Measurements from ENCODE around the gene TP63. TPM values are rescaled to one million over a fixed set of nuclear protein-coding genes. Genes with fewer than 3 reads are reported as not detected.
A peak's percentile ranks its signal among the peaks of the same experiment; 100 is the strongest.

Gene TP63
- total and polyA plus RNA-seq, 2 donors (not counting 3 experiments of a cell fraction or from before 2014, with no cell fraction given): not detected

DNA sequence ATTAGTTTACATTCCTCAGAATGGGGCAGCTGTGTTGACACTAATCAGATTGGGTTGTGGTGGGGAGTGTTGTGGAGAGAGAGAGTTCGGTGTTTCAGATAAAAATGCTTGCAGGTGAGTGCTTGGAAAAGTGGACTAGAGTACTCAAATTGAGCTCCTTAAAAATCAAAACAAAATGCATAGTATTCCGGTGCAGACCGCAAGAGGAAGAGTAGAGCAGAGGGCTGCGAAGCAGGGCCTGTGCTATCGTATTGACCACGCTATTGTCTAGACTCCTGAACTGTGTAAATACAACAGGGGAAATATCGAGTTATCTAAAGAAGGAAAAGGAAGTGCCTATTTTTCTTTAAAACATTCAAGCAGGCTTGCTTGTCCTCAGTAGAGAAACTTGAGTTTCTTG is 159.5 kb downstream of the TP63 start:
- peak overlapping the region in 1 of 3 experiments; percentile 9 for H3K4me3 ChIP-seq (replicated peaks in 1 of 3; ENCODE audit: insufficient read depth in 1 of 3, low read depth in 1 of 3, low read length in 3 of 3)
- H2AFZ ChIP-seq (ENCODE audit: low read depth, low read length): peak overlapping the region; percentile 90
- dilution Hi-C loops (cut with MboI; ENCODE audit: extremely low pct_ligation_motif_present, low sequenced_read_pairs) (no loop called here), intact Hi-C loops (cut with micrococcal nuclease) (loop anchor here (1.0 to 5.0 kb wide), 2 partner anchors 19 to 147 kb away; no protein-coding TSS in a partner anchor)
- DNase-seq (ENCODE audit: low read depth, low spot score) (peak; percentile 74), FAIRE-seq (peak; percentile 70)
- ChIA-PET CTCF (interaction anchor here (0.9 to 1.8 kb wide), 6 partner anchors 11 to 158 kb away, joined by 3 to 12 read pairs (median 4); no protein-coding TSS in a partner anchor), POLR2A (no interaction called here)
- no peaks in the 10 kb centered on the region for H3K79me2 ChIP-seq (ENCODE audit: control insufficient read depth, insufficient read depth, low read length)
- H3K36me3 ChIP-seq (ENCODE audit: control insufficient read depth in 2 of 2, extremely low read depth in 1 of 2, insufficient read depth in 2 of 2, low read length in 2 of 2): no peaks in the 10 kb centered on the region
- no peaks in the 10 kb centered on the region for H3K9me1 ChIP-seq (replicated peaks; ENCODE audit: control insufficient read depth, extremely low read depth, insufficient read depth, low read length)
- TF ChIP-seq POLR2AphosphoS5 (IDR thresholded peaks at IDR 0.05; ENCODE audit: insufficient read depth, low read depth, low read length): peak; percentile 32
- TF ChIP-seq FOS (IDR thresholded peaks at IDR 0.05; ENCODE audit: borderline replicate concordance, insufficient read depth, low read length): no peak
- TF ChIP-seq, protein P1, sequence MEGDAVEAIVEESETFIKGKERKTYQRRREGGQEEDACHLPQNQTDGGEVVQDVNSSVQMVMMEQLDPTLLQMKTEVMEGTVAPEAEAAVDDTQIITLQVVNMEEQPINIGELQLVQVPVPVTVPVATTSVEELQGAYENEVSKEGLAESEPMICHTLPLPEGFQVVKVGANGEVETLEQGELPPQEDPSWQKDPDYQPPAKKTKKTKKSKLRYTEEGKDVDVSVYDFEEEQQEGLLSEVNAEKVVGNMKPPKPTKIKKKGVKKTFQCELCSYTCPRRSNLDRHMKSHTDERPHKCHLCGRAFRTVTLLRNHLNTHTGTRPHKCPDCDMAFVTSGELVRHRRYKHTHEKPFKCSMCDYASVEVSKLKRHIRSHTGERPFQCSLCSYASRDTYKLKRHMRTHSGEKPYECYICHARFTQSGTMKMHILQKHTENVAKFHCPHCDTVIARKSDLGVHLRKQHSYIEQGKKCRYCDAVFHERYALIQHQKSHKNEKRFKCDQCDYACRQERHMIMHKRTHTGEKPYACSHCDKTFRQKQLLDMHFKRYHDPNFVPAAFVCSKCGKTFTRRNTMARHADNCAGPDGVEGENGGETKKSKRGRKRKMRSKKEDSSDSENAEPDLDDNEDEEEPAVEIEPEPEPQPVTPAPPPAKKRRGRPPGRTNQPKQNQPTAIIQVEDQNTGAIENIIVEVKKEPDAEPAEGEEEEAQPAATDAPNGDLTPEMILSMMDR (IDR thresholded peaks at IDR 0.05; ENCODE audit: extremely low read depth in 1 of 2, insufficient read depth in 1 of 2, low read depth in 1 of 2, low read length in 2 of 2): no peak
- TF ChIP-seq, protein P2, sequence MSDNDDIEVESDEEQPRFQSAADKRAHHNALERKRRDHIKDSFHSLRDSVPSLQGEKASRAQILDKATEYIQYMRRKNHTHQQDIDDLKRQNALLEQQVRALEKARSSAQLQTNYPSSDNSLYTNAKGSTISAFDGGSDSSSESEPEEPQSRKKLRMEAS (IDR thresholded peaks at IDR 0.05; ENCODE audit: insufficient read depth, insufficient read length): no peak
- BruUV-seq (replicated peaks): no TSS peak
- no peak overlapping the region for H3K27ac ChIP-seq (ENCODE audit: insufficient read depth, low read depth, low read length)
- peak overlapping the region; percentile 61 for H3K4me2 ChIP-seq (ENCODE audit: insufficient read depth, low read length)
- H3K4me1 ChIP-seq (ENCODE audit: control insufficient read depth, extremely low read depth, insufficient read depth, low read length): peaks cover 22% of the 10 kb centered on the region
- no peaks in the 10 kb centered on the region for H3K9me3 ChIP-seq (replicated peaks; ENCODE audit: control insufficient read depth, insufficient read depth, low read length)
- H3K9ac ChIP-seq (replicated peaks; ENCODE audit: extremely low read depth, insufficient read depth, low read length): no peak overlapping the region
- H4K20me1 ChIP-seq (replicated peaks; ENCODE audit: control insufficient read depth, extremely low read depth, insufficient read depth, low read length): no peaks in the 10 kb centered on the region
- H3K27me3 ChIP-seq (ENCODE audit: control insufficient read depth in 2 of 2, insufficient read depth in 2 of 2, low read length in 2 of 2): no peaks in the 10 kb centered on the region

Data from endothelial cell of umbilical vein (primary cell).